Urinary bladder (tissue), 4 donors: ENCODE data around the gene LEPR. TPM values are rescaled to one million over a fixed set of nuclear protein-coding genes. Genes with fewer than 3 reads are reported as not detected.
"Not testable (repeated sequence)": the region's sequence is repeated elsewhere in the genome, so short reads cannot be mapped to it uniquely, and the experiment has no call there.

Source experiments
- DNase-seq: peaks from one replicate; pipeline ENCODE4 v3.0.0-alpha.2; 2015; ENCODE audit errors: extremely low spot score
- H3K27ac ChIP-seq: one replicate; pipeline ENCODE4 v1.5.1; 2013; ENCODE audit warnings: low read depth, mild to moderate bottlenecking, moderate library complexity
- H3K36me3 ChIP-seq: one replicate; pipeline ENCODE4 v1.6.1; 2013; ENCODE audit warnings: mild to moderate bottlenecking, moderate library complexity; ENCODE audit not compliant: insufficient read depth
- H3K4me1 ChIP-seq: one replicate; pipeline ENCODE4 v1.6.1; 2013; ENCODE audit warnings: mild to moderate bottlenecking, moderate library complexity; ENCODE audit not compliant: insufficient read depth
- H3K4me3 ChIP-seq: one replicate; pipeline ENCODE4 v1.5.1; 2013; ENCODE audit warnings: low read depth, low read length
- WGBS: extraction: QIAGEN DNeasy Blood & Tissue Kit; methylation state at CpG from one replicate; pipeline ENCODE4 v1.1.7; 2013; 5-methylcytosine and 5-hydroxymethylcytosine counted together
- polyA plus RNA-seq: library from polyadenylated mRNA; stranded (reverse); fragments of 200-250 nt; gene quantifications from one replicate; pipeline ENCODE4 v1.2.3, GENCODE V29; 2013
- total RNA-seq: library from RNA; depleted of rRNA; stranded (reverse); fragments of >200 nt; gene quantifications from one replicate; pipeline ENCODE4 v1.2.3, GENCODE V29; 2014
- donor health status: healthy with polysubstance abuse.
- donor health status: healthy.

Gene LEPR, protein sequence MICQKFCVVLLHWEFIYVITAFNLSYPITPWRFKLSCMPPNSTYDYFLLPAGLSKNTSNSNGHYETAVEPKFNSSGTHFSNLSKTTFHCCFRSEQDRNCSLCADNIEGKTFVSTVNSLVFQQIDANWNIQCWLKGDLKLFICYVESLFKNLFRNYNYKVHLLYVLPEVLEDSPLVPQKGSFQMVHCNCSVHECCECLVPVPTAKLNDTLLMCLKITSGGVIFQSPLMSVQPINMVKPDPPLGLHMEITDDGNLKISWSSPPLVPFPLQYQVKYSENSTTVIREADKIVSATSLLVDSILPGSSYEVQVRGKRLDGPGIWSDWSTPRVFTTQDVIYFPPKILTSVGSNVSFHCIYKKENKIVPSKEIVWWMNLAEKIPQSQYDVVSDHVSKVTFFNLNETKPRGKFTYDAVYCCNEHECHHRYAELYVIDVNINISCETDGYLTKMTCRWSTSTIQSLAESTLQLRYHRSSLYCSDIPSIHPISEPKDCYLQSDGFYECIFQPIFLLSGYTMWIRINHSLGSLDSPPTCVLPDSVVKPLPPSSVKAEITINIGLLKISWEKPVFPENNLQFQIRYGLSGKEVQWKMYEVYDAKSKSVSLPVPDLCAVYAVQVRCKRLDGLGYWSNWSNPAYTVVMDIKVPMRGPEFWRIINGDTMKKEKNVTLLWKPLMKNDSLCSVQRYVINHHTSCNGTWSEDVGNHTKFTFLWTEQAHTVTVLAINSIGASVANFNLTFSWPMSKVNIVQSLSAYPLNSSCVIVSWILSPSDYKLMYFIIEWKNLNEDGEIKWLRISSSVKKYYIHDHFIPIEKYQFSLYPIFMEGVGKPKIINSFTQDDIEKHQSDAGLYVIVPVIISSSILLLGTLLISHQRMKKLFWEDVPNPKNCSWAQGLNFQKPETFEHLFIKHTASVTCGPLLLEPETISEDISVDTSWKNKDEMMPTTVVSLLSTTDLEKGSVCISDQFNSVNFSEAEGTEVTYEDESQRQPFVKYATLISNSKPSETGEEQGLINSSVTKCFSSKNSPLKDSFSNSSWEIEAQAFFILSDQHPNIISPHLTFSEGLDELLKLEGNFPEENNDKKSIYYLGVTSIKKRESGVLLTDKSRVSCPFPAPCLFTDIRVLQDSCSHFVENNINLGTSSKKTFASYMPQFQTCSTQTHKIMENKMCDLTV
- total RNA-seq (32.1 TPM), polyA plus RNA-seq (13.5 TPM)

DNA sequence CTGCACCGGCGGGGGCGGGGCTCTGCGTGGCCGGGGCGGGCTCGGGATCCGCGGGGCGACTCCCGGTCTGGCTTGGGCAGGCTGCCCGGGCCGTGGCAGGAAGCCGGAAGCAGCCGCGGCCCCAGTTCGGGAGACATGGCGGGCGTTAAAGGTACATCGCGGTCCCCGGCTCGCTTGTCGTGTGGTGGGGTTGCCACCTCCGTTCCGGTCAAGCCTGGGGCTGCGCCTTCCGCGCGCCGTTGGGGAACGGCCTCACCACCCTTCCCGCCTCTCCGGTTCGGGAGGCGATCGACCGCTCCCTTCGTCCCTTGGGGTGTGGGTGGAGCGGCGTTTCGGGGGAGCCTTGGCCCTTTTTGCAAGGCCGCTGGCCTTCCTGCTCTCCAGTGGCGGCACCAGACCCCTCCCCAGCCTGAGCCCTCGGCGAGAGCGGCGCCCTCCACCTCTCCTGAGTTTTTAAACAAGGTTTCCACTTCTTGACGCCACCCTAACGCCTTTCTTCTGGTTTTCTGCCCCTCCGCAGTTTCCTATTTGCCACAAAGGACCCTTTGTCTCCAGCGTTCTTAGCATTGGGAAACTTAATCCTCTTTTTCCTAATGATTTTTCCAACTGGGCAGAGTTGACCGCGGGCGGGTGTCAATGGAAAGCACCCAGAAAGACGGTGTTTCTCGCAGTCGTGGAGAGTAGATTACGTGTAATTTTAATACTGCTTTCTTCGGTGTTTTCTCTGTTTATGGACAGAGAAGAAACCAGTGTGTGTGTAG is at the start of gene LEPR, which contains the start of gene LEPROT:
Gene LEPR (plus strand): TSS at position 79 of the 761 bp plus-strand sequence. CDS start 144,898 bp downstream, outside the sequence.
Gene LEPROT (plus strand): TSS at position 79 of the 761 bp plus-strand sequence. CDS start 57 bp downstream, at position 136.
- Histone ChIP-seq H3K36me3 (no peaks in the 10 kb centered on the region), H3K27ac (peak within 1 kb of the TSS; percentile 97), H3K4me1 (no peaks in the 10 kb centered on the region), H3K4me3 (peak within 1 kb of the TSS; percentile 73)
- peak; percentile 23 for DNase-seq
- WGBS, result under 1% methylated on average over 60 of the region's 60 CpGs

DNA sequence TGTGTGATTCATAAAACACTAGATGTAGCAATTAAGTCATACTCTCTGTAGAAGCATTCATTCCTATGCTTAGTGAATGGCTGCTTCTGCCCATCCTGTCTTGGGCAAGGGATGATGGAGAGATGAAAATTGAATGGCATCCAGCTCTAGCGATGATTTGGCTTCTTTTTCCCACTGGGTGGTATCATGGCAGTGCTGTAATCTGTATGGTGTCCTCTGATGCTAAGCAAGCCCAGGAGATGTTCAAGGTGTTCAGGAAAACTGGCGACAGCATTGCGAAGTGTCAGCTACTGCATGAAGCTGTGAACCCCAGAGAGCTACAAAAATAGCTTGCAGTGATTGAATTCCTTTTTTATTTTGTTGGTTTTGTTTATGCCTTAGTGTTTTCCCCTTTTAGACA is 48.9 kb upstream of the LEPR start:
- no peaks in the 10 kb centered on the region for H3K36me3 ChIP-seq
- no peaks in the 10 kb centered on the region for H3K4me1 ChIP-seq
- WGBS, result 83% methylated on average over 3 of the region's 3 CpGs
- DNase-seq, result no peak
- no peak overlapping the region for H3K4me3 ChIP-seq
- H3K27ac ChIP-seq, result no peak overlapping the region

DNA sequence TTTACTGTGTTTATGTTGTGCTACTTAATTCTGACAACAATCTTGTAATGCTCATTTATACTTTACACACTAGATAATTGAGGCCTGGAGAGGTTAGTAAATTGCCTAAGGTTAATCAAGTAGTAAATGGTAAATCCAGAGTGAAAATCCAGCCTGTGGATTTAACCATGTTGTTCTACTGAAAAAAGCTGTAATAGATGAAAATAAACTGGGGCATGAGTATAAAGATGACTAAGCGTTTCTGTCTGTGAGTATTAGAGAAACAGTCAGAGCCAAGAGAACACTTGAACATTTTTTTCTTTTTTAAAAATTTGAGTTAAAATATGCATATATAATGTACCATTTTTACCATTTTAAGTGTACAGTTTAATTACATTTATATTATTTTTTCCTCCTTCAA is 47.9 kb upstream of the LEPR start:
- 36% methylated on average over 1 of the region's 1 CpG for WGBS
- DNase-seq, result no peak
- no peaks in the 10 kb centered on the region for H3K4me1 ChIP-seq
- H3K36me3 ChIP-seq, result no peaks in the 10 kb centered on the region
- H3K4me3 ChIP-seq, result no peak overlapping the region
- no peak overlapping the region for H3K27ac ChIP-seq

DNA sequence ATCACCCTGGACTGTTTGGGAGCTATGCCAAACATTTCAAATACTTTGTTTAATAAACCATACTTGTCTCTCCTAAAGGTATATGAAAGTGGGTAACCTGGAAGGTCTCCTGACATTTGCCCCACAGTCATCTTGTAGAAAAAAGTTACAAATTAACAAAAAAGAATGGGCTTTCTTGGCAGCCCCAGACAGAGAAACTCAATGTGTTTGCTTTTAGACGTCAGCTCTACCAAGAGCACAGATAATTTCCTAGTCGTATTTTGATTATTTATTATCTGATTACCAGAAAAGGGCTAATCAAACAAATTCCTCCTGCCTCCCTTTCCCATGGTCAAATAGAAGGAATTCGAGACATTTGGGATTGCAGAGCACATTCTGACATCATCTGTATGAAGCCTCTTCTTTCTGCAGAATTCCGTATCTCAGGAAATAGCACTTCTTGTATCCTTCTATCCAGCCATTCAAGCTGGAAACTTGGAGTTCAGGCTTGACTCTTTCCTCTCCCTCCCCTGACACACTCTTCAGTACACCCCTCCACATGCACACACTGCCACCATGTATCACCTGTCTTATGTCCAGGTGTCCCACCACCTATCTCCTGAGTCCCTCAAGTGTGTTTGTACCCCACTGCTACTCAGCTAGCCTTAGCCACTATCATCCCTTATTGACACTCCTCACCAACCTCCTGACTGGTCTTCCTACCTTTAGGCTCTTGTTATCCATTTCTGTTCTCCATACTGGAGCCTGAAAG is 42.8 kb upstream of the LEPR start:
- H3K4me3 ChIP-seq, result no peak overlapping the region
- DNase-seq, result no peak
- no peak overlapping the region for H3K27ac ChIP-seq
- WGBS, result 81% methylated on average over 4 of the region's 4 CpGs
- H3K36me3 ChIP-seq, result no peaks in the 10 kb centered on the region
- no peaks in the 10 kb centered on the region for H3K4me1 ChIP-seq

DNA sequence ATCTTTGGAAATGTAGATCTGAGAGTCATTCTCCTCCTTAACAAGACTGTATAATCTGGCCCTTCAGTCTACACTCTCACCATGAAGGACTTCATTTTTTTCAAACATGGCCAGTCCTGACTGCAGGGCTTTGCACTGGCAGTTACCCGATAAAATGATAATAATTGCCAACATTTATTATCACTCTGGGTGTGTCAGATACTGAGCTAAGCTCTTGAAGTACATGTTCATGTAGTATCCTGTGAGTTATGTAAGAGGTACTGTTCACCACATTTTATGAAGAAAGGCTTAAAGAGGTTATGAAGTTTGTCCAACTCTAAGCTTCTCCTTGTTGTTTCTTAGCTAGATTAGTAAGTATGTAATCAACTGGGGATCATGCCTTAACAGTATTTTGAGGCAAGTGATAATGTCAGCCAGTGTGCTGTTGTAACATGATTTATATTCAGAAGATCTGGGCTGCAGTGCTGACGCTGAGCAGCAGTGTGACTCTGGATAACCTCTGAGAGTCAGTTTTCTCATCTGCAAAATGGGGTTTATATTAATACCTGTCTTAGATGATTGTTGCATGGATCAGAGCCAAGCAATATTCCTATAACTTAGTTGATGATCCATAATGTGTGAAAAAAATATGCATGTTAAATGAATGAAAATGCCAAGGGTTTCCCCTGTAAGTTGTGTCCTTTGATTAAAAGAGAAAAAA is 42.1 kb upstream of the LEPR start:
- Histone ChIP-seq H3K27ac (no peak overlapping the region), H3K4me1 (no peaks in the 10 kb centered on the region), H3K36me3 (no peaks in the 10 kb centered on the region), H3K4me3 (no peak overlapping the region)
- DNase-seq, result no peak
- 60% methylated on average over 2 of the region's 2 CpGs for WGBS

DNA sequence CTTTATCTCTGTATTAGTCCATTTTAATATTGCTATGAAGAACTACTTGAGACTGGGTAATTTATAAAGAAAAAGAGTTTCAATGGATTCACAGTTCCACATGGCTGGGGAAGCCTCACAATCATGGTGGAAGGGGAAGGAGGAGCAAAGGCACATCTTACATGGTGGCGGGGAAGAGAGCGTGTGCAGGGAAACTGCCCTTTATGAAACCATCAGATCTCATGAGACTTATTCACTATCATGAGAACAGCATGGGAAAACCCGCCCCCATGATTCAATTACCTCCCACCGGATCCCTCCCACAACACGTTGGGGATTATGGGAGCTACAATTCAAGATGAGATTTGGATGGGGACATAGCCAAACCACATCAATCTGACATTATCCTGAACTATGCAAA is 36.0 kb upstream of the LEPR start:
- not testable (repeated sequence) for H3K27ac ChIP-seq, H3K4me1 ChIP-seq, H3K36me3 ChIP-seq, H3K4me3 ChIP-seq, DNase-seq
- WGBS, result 91% methylated on average over 5 of the region's 5 CpGs

DNA sequence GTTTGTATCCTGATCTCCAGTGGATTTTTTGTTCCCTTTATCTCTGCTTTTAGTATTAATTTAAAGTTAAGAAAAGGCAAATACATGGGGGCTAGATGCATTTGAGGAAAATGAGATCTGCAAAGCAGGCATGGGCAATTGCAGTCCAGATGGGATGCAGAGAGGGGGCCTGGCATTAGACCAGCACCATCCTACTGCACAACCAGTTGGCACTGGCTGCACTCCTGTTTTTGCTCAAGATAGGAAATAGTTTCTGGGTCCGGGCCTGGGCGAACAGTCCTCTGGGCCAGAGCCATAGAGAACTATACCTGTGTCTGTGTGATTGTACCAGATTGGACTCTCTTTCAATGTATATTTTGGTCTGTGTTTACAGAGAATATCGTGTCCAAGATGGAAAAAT is 34.0 kb upstream of the LEPR start:
- H3K4me1 ChIP-seq, result no peaks in the 10 kb centered on the region
- no peak for DNase-seq
- no peak overlapping the region for H3K27ac ChIP-seq
- H3K4me3 ChIP-seq, result no peak overlapping the region
- peaks cover 2% of the 10 kb centered on the region for H3K36me3 ChIP-seq
- 89% methylated on average over 3 of the region's 3 CpGs for WGBS

DNA sequence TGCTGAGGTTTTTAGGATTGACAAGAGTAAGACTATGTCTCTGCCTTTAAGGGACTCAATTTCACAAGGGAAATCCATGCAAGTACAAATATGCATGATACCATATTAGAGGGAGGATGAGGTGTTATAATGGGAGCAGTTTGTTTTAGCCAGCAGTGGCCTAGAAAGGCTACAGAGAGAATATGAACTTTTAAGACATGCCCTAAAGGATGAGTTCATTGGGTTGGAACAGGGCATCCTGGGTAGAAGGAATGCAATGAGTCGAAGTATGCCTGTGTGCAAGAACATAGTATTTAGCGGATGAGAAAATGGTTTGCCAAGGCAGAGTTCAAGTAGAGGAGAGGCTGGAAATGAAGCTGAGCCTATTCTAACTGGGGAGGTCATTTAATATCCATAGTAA is 32.6 kb upstream of the LEPR start:
- no peak overlapping the region for H3K27ac ChIP-seq
- 89% methylated on average over 2 of the region's 2 CpGs for WGBS

DNA sequence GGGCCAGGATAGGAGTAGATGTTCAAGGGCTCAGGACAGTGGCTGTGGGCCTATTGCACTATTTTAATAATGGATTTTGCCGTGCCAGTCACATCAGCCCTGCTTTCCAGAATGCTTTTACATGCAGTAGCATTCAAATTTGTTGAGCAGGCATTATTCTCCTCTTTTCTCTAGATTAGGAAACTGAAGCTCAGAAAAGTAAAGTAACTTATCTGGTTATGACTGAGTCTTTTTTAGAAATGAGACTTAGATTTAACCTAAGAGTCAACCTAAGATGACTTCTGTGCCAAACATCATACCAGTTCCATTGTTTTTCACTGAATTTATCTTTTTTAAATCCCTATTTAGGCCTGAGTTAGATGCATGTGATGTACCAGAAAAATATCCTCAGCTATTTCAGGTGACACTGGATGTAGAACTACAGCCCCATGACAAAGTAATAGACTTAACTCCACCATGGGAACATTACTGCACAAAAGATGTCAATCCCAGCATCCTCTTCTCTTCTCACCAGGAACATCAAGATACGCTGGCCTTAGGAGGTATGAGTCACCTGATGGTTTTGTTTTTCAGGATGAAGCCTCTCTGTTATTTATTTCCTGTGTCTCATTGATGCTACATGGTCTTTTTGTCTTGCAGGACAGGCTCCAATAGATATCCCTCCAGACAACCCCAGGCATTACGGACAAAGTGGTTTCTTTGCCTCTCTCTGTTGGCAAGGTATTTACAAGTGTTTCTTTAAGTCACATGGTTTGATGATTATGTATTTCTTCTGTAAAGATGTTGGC is 31.4 kb upstream of the LEPR start:
- DNase-seq, result no peak
- WGBS, result 92% methylated on average over 3 of the region's 3 CpGs
- Histone ChIP-seq H3K4me1 (no peaks in the 10 kb centered on the region), H3K4me3 (no peak overlapping the region), H3K27ac (no peak overlapping the region), H3K36me3 (peaks cover 2% of the 10 kb centered on the region)

More for the DNA sequence above, 32.6 kb upstream of the LEPR start:
- DNase-seq, result no peak
- H3K36me3 ChIP-seq, result peaks cover 2% of the 10 kb centered on the region
- no peaks in the 10 kb centered on the region for H3K4me1 ChIP-seq
- H3K4me3 ChIP-seq, result no peak overlapping the region

DNA sequence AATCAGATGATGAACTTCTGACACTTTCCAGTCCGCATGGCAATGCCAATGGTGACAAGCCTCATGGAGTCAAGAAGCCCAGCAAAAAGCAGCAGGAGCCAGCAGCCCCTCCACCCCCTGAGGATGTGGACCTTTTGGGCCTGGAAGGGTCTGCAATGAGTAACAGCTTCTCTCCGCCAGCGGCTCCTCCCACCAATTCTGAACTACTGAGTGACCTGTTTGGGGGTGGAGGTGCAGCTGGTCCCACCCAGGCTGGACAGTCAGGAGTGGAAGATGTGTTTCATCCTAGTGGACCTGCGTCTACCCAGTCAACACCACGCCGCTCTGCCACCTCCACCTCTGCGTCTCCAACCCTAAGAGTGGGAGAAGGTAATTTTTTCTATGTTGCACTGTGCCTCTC is 28.0 kb upstream of the LEPR start:
- peaks cover 2% of the 10 kb centered on the region for H3K36me3 ChIP-seq
- no peak overlapping the region for H3K4me3 ChIP-seq
- no peak overlapping the region for H3K27ac ChIP-seq
- DNase-seq, result no peak
- no peaks in the 10 kb centered on the region for H3K4me1 ChIP-seq
- 97% methylated on average over 7 of the region's 7 CpGs for WGBS

DNA sequence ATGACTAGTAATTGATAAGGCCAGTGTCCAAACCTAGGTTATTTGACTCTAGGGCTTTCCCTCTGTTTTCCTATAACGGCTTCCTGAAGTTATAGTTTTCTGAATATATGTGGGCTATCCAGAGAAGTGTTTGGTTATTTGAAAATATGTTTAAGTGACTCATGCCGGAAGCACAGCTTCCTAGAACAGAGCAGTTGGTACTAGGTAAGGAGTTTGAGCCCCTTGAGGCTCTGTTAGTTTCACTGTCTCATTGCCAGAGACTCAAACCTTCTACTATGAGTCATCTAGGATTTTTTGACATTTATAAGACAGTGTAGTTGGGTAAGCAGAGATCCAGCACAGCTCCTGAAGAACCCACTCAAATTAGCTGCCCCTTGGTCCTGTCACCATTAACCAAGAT is 27.1 kb upstream of the LEPR start:
- Histone ChIP-seq H3K4me1 (no peaks in the 10 kb centered on the region), H3K36me3 (peaks cover 2% of the 10 kb centered on the region), H3K27ac (no peak overlapping the region), H3K4me3 (no peak overlapping the region)
- DNase-seq, result no peak
- 89% methylated on average over 2 of the region's 2 CpGs for WGBS
